Adipose tissue (tissue), 3 donors: ENCODE measurements around the gene CCKAR. TPM values are rescaled to one million over a fixed set of nuclear protein-coding genes. Genes with fewer than 3 reads are reported as not detected.

Source experiments
- H3K27ac ChIP-seq: one replicate; pipeline ENCODE4 v1.5.1; 2013; ENCODE audit warnings: low read depth, low read length
- WGBS, 3 donors: extraction: QIAGEN DNeasy Blood & Tissue Kit; methylation state at CpG; one replicate each; pipeline ENCODE4 v1.1.7; 2013; 5-methylcytosine and 5-hydroxymethylcytosine counted together
- polyA plus RNA-seq, 3 donors: library from polyadenylated mRNA; stranded (reverse); fragments of 200-250 nt; gene quantifications; one replicate each; pipeline ENCODE4 v1.2.3, GENCODE V29; 2013
- donor health status: healthy with polysubstance abuse.
- donor health status: Bipolar disorder and iron deficiency.
- donor health status: healthy.

CCKAR gene
- polyA plus RNA-seq, 3 donors, result 0.08 to 1.0 TPM; not detected in 1

DNA sequence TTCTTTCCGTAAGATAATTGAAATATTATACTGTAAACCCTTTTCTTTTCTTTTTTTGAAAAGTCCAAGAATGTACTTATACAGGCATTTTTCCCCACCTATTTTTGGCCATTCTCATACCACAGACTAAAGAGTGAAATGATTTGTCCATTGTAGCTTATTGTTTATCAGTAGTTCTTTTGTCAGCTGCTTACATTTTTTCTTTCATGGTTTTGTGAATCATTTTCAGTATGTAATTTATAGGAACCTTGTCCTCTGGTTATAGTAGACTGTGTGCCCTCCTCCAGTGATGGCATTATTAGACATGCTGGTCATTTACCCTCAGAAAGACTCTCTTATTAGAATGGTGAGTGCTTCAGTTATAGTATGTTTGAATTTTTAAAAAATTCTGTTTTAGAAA lies 56.7 kb downstream of the CCKAR start:
- no peak overlapping the region for H3K27ac ChIP-seq
- 83 to 100% (median 93%) methylated on average over 1 of the region's 1 CpG for WGBS, 3 donors

DNA sequence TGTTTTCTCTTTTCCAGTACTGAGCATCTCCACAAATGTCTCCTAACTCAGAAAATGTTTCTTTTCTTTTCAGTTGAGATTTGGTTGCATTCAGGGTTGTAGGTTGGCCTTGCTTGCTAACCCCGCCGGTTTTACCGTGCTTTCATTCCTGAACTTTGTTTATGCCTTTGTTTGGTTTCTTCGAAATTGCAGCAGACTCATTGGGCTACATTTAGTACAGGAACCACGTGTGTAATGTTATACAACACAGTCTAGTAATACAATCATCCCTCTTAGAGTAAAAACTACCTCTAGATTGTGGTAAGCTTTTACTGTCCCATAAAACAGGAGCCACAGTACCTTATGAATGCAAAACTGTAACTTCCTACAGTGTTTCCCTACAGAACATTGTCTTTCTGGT lies 57.9 kb downstream of the CCKAR start:
- WGBS, 3 donors, result 30 to 91% (median 81%) methylated on average over 5 of the region's 5 CpGs
- H3K27ac ChIP-seq, result no peak overlapping the region

DNA sequence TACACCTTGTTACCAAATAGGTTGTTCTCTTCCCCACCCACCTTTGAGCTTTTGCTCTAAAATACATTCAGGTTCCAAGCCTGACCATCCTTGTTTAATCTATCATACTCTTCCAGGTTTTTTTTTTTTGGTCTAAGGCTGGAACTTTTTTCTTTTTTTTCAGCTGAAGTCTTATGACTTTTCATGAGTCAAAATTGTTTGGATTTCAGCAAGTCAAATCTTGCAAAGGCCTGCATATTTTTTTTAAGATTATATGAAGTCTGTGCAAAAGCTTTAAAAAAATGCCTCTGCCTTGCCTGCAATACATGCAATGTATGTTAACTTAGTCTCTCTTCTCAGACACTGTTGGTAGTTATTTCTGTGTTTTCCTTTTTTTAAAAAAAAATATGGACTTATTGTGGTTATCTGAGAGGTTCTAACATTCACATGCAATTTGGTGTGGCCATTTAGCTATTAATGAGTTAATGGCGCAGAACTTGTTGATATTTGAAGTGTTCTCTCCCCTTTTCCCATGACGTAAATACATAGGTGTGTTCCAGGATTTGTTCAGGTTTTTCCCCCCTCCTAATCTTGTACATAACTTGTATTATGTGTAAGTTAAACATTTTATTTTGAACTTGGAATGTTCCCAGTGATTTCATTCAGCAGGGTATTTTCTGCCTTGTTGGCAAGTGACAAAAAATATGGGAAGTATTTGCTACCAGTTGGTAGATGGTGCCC lies 58.7 kb downstream of the CCKAR start:
- 42 to 70% (median 67%) methylated on average over 2 of the region's 2 CpGs for WGBS, 3 donors

More for the DNA sequence above, 58.7 kb downstream of the CCKAR start:
- H3K27ac ChIP-seq, result no peak overlapping the region

Other genes starting within 250 kb of the CCKAR start
- gene RBPJ, start 169.5 kb downstream of the CCKAR start, polyA plus RNA-seq, result 10 to 100 TPM; 12.1 to 72.5 (median 25.9) TPM
- 1 to 10 TPM; 1.9 to 2.8 (median 2.8) TPM for gene TBC1D19, start 93.6 kb upstream of the CCKAR start, polyA plus RNA-seq